SK-MEL-5 (cell line): ENCODE results near the gene ITGA5. TPM values are rescaled to one million over a fixed set of nuclear protein-coding genes. Genes with fewer than 3 reads are reported as not detected.

Source experiments
- DNase-seq: peaks from one replicate; pipeline ENCODE4 v3.0.0-alpha.2; 2016; ENCODE audit warnings: low read depth, low spot score
- in situ Hi-C: cut with HindIII; loops from 2 replicates; pipeline ENCODE4 v1.10.0; 2016; ENCODE audit warnings: low sequenced_read_pairs, high pct_unique_total_duplicates, low pct_unique_long_range_greater_than_20kb
- polyA plus RNA-seq, 2 experiments: library from polyadenylated mRNA; depleted of rRNA; stranded (reverse); fragments of >200 nt; gene quantifications; 2 replicates each; pipeline ENCODE4 v1.2.3, GENCODE V29; 2015
- total RNA-seq: library from RNA; depleted of rRNA; stranded (reverse); fragments of >200 nt; shearing (Covaris generic); gene quantifications from 2 replicates; pipeline ENCODE4 v1.2.3, GENCODE V29; 2014; rRNA removed

ITGA5 gene
- total RNA-seq, result 19.2 and 22.6 TPM in 2 replicates
- 28.6 and 34.5 TPM in 2 replicates for polyA plus RNA-seq (2015; cell fraction: cytosol; rRNA removed)
- polyA plus RNA-seq (2015; cell fraction: nucleus; rRNA removed), result 28.0 and 58.7 TPM in 2 replicates

DNA sequence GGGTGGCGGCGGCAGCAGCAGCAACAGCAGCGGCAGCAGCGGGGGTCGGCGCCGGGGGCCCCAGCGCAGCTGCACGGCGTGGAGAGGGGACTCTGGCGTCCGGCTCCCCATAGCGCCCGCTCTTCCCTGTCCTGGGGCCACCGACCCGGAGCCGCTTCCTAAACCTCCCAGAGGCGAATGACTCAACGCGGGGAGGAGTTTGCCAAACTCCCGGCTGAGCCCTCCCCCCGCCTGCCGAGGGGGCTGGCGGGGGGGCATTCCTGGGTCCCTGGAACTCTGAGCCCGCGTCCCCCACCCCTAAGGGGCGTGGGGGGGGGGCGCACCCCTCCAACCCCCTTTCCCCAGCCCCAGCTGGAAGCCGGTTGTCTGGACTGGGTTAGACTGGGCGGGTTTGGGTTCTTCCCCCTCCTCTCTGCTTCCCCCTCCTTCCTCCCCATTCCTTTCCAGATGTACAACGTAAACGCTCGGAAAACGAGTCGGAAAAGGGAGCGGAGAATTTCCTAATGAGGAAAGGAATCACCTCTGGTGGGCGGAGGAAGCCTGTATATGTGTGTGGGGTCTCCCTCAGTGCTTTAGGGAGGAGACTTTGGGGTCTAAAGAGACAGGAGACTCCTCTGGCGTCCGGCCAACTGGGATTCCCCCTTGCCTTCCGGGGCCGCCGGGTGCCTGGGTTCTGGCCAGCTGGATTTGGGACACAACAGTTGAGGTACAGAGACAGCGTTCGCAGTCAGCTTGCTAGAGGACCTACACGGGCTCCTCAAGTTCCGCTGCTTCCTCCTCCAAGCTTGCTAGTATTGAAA is at the start of gene ITGA5:
Gene ITGA5 (minus strand): TSS at position 179 of the 800 bp plus-strand sequence. CDS start 68 bp downstream, at position 111.
- in situ Hi-C loops, result no loop called here
- DNase-seq, result peak; percentile 32

GRCh38 chr12:54465857-54466523 is 46.9 kb upstream of the ITGA5 start:
- DNase-seq, result no peak
- in situ Hi-C loops, result no loop called here

DNA sequence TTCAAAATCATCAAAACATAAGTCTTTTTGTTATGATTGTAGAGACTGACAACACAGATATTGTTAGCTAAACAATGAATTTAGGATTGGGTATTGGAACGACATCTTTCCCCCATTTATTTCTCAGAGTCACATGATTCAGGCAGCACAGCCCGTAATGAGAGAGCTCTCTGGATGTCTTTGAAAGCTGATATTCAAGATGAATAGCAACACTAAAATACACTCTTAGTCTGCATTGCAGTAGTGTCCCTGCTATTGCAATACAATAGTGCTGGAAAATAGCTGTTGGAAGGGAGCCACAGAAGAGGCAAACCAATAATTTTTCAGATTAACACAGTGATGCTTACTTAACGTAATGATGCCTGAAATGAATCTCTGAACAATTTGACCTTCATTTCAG is 44.4 kb upstream of the ITGA5 start:
- DNase-seq, result no peak
- in situ Hi-C loops, result no loop called here

- DNase-seq, result no peak
- in situ Hi-C loops, result no loop called here
Observed at GRCh38 chr12:54463034-54463433, 44.0 kb upstream of the ITGA5 start.

DNA sequence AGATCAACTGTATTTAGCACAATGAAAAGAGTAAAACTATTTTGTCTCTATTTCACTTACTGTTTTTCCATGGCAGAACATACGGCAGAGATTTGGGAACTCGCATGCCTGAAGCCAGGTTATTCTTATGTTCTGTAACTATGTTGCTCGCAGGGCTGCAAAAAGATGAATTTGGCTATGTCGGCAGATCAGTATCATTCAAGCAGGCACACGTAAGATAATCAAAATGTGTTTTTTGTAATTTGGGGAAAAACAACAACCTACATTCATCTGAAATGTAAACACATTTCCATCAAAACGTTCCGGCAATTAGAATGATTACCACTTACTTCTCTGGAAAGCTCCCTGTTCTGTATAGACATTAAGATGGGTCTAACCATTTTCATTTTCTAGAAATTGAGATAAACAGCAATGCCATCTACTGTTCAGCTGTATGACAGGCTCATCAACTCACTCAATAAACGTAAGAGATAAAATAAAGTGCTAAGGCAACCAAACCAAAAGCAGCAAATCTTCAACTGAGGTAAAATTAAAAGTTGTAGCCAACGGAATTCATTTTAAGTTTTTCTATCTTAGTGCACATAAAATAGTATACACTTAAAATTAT is 41.4 kb upstream of the ITGA5 start:
- DNase-seq, result no peak
- in situ Hi-C loops, result no loop called here

GRCh38 chr12:54459355-54459754 is 40.3 kb upstream of the ITGA5 start:
- in situ Hi-C loops, result no loop called here

GRCh38 chr12:54455760-54456469 is 36.8 kb upstream of the ITGA5 start:
- DNase-seq, result no peak
- in situ Hi-C loops, result no loop called here

More at GRCh38 chr12:54459355-54459754, 40.3 kb upstream of the ITGA5 start:
- DNase-seq, result no peak

- no peak for DNase-seq
- in situ Hi-C loops, result no loop called here
Observed at GRCh38 chr12:54452628-54453027, 33.6 kb upstream of the ITGA5 start.

GRCh38 chr12:54448344-54448743 is 29.3 kb upstream of the ITGA5 start:
- DNase-seq, result no peak
- in situ Hi-C loops, result no loop called here

GRCh38 chr12:54447917-54448316 is 28.9 kb upstream of the ITGA5 start:
- in situ Hi-C loops, result no loop called here
- no peak for DNase-seq

- DNase-seq, result no peak
- in situ Hi-C loops, result no loop called here
Observed at GRCh38 chr12:54444206-54444605, 25.1 kb upstream of the ITGA5 start.

DNA sequence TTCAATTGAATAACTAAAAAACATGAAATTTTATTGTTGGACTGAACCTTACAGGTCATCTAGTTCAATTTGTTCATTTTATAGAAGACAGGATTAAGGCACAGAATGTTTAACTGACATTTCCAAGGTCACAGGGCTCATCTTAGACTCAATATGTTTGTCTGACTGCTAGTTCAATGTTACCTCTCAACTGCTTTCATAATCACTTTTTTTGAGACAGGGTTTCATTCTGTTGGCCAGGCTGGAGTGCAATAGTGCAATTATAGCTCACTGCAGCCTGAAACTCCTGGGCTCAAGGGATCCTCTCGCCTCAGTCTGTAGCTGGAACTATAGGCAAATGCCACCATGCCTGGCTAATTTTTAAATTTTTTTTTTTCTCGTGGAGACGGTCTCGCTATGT is 24.4 kb upstream of the ITGA5 start:
- no peak for DNase-seq
- in situ Hi-C loops, result no loop called here

DNA sequence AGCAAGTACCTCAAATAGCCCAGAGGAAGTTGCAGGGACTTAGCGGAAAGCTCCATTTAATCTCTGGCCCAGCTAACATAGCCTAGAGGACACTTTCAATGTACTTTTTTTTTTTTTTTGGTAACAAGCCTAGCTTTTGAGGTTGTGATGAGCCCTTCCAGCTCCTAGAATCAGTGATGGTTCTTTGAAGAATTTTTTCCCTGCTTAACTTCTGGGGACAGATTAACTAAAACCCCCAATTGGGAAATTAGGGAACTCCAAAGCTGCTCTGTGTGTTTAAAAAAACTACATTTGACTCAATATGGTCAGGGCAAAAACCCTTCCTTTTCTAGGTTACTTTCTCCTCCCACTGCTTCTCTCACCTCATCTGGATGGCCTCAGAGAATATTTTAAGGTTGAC is 23.9 kb upstream of the ITGA5 start:
- in situ Hi-C loops, result no loop called here
- no peak for DNase-seq

DNA sequence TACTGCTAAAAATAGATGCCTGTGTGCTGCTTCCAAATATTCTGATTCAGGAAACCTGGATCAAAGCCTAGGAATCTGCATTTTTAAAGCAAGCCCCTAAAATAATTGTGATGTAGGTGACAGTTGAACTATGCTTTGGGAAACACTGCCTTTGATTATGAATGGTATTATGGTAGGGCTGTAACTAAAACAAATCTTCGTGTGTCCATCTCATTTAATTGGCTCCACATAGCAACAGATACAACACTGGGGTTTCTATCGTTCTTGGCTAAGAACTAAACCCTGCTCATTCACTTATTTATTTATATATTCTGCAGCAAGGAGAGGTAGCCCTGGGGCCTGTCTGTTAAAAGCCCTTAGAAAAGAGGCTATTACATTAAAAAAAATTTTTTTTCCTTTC is 23.0 kb upstream of the ITGA5 start:
- DNase-seq, result no peak
- in situ Hi-C loops, result no loop called here

DNA sequence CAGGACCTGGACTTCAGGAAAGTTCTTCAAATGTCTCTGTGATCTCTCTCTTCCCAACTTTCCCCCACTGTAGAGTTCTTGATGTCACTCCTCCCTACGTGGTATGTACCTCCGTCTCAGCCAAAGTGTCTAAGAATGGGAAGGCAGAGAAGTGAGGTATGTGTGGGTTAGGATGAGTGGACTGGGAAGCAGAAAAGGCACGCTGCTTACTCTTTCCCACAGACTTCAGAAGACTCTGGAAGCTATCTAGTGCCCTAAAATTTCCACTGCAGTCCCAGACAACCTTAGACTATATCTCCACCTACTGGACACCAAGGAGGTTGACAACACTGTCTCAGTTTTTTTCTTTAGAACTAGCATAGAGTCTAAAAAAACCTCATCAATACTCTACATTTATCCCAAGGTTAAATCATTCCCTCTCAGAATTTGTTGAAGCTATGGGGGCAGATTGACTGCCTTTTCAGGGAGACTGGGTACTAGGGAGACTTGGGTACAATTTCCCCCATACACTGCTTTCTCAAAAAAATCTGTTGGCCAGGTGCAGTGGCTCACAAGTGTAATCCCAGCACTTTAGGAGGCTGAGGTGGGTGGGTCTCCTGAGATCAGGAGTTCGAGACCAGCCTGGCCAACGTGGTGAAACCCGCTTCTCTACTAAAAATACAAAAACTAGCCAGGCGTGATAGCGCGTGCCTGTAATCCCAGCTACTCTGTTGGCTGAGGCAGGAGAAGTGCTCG is 20.6 kb upstream of the ITGA5 start:
- DNase-seq, result peak; percentile 74
- in situ Hi-C loops, result no loop called here

GRCh38 chr12:54439096-54439495 is 20.0 kb upstream of the ITGA5 start:
- no peak for DNase-seq
- in situ Hi-C loops, result no loop called here

GRCh38 chr12:54438517-54438916 is 19.5 kb upstream of the ITGA5 start:
- in situ Hi-C loops, result no loop called here
- DNase-seq, result no peak
